ENCODE results near the gene PRCP.
"Not testable (repeated sequence)": the region's sequence is repeated elsewhere in the genome, so short reads cannot be mapped to it uniquely, and the experiment has no call there.

Gene PRCP

GRCh38 chr11:82900277-82901164, at the start of gene PRCP:
TSS of gene PRCP (minus strand) at chr11:82900430. CDS start at chr11:82900402, 28 bp downstream.
- no peak for TF ChIP-seq CTCF (IDR thresholded peaks at IDR 0.05; ENCODE audit: poor library complexity, severe bottlenecking)
- peak within 1 kb of the TSS; percentile 57 for H3K4me3 ChIP-seq (ENCODE audit: severe bottlenecking)
- peak; percentile 90 for ATAC-seq (ENCODE audit: low read depth)
- H3K27me3 ChIP-seq (ENCODE audit: insufficient read depth, poor library complexity, severe bottlenecking): no peaks in the 10 kb centered on the region
- no peaks in the 10 kb centered on the region for H3K36me3 ChIP-seq (ENCODE audit: low read depth)
- DNase-seq (ENCODE audit: low spot score): peak; percentile 95
- peaks cover 4% of the 10 kb centered on the region for H3K4me1 ChIP-seq (ENCODE audit: insufficient read depth, poor library complexity, severe bottlenecking)
- H3K9me3 ChIP-seq (ENCODE audit: severe bottlenecking): no peaks in the 10 kb centered on the region
- H3K27ac ChIP-seq (ENCODE audit: poor library complexity, severe bottlenecking): peak within 1 kb of the TSS; percentile 64

- Histone ChIP-seq H3K4me1 (ENCODE audit: insufficient read depth, poor library complexity, severe bottlenecking) (no peaks in the 10 kb centered on the region), H3K4me3 (ENCODE audit: severe bottlenecking) (no peak overlapping the region), H3K36me3 (ENCODE audit: low read depth) (no peaks in the 10 kb centered on the region), H3K27me3 (ENCODE audit: insufficient read depth, poor library complexity, severe bottlenecking) (no peaks in the 10 kb centered on the region), H3K27ac (ENCODE audit: poor library complexity, severe bottlenecking) (no peak overlapping the region), H3K9me3 (ENCODE audit: severe bottlenecking) (no peaks in the 10 kb centered on the region)
- no peak for ATAC-seq (ENCODE audit: low read depth)
- DNase-seq (ENCODE audit: low spot score): no peak
- no peak for TF ChIP-seq CTCF (IDR thresholded peaks at IDR 0.05; ENCODE audit: poor library complexity, severe bottlenecking)
These were observed 49.1 kb upstream of the PRCP start for GRCh38 chr11:82949352-82949751.

- no peaks in the 10 kb centered on the region for H3K9me3 ChIP-seq (ENCODE audit: severe bottlenecking)
- no peak for DNase-seq (ENCODE audit: low spot score)
- TF ChIP-seq CTCF (IDR thresholded peaks at IDR 0.05; ENCODE audit: poor library complexity, severe bottlenecking): no peak
- H3K27ac ChIP-seq (ENCODE audit: poor library complexity, severe bottlenecking): no peak overlapping the region
- no peaks in the 10 kb centered on the region for H3K27me3 ChIP-seq (ENCODE audit: insufficient read depth, poor library complexity, severe bottlenecking)
- no peak for ATAC-seq (ENCODE audit: low read depth)
- H3K4me1 ChIP-seq (ENCODE audit: insufficient read depth, poor library complexity, severe bottlenecking): no peaks in the 10 kb centered on the region
- no peaks in the 10 kb centered on the region for H3K36me3 ChIP-seq (ENCODE audit: low read depth)
- H3K4me3 ChIP-seq (ENCODE audit: severe bottlenecking): no peak overlapping the region
These were observed 45.5 kb upstream of the PRCP start for GRCh38 chr11:82945682-82946081.

GRCh38 chr11:82945041-82945440, 44.8 kb upstream of the PRCP start:
- not testable (repeated sequence) for H3K27me3 ChIP-seq (ENCODE audit: insufficient read depth, poor library complexity, severe bottlenecking); DNase-seq (ENCODE audit: low spot score); ATAC-seq (ENCODE audit: low read depth); H3K9me3 ChIP-seq (ENCODE audit: severe bottlenecking); H3K36me3 ChIP-seq (ENCODE audit: low read depth); H3K27ac ChIP-seq (ENCODE audit: poor library complexity, severe bottlenecking); H3K4me3 ChIP-seq (ENCODE audit: severe bottlenecking); H3K4me1 ChIP-seq (ENCODE audit: insufficient read depth, poor library complexity, severe bottlenecking)

GRCh38 chr11:82944198-82944597, 44.0 kb upstream of the PRCP start:
- TF ChIP-seq CTCF (IDR thresholded peaks at IDR 0.05; ENCODE audit: poor library complexity, severe bottlenecking): no peak
- DNase-seq (ENCODE audit: low spot score) (no peak), ATAC-seq (ENCODE audit: low read depth) (no peak)
- H3K4me3 ChIP-seq (ENCODE audit: severe bottlenecking): no peak overlapping the region
- no peaks in the 10 kb centered on the region for H3K27me3 ChIP-seq (ENCODE audit: insufficient read depth, poor library complexity, severe bottlenecking)
- no peaks in the 10 kb centered on the region for H3K9me3 ChIP-seq (ENCODE audit: severe bottlenecking)
- H3K4me1 ChIP-seq (ENCODE audit: insufficient read depth, poor library complexity, severe bottlenecking): no peaks in the 10 kb centered on the region
- H3K36me3 ChIP-seq (ENCODE audit: low read depth): no peaks in the 10 kb centered on the region
- H3K27ac ChIP-seq (ENCODE audit: poor library complexity, severe bottlenecking): no peak overlapping the region

GRCh38 chr11:82943430-82943829, 43.2 kb upstream of the PRCP start:
- not testable (repeated sequence) for ATAC-seq (ENCODE audit: low read depth); H3K4me1 ChIP-seq (ENCODE audit: insufficient read depth, poor library complexity, severe bottlenecking); H3K9me3 ChIP-seq (ENCODE audit: severe bottlenecking); H3K27ac ChIP-seq (ENCODE audit: poor library complexity, severe bottlenecking); H3K27me3 ChIP-seq (ENCODE audit: insufficient read depth, poor library complexity, severe bottlenecking); H3K4me3 ChIP-seq (ENCODE audit: severe bottlenecking); H3K36me3 ChIP-seq (ENCODE audit: low read depth); DNase-seq (ENCODE audit: low spot score)

All from RWPE2 (cell line).